T1000 (cell line): Measurements from ENCODE around the gene BDH1.
"Not testable (repeated sequence)": the region's sequence is repeated elsewhere in the genome, so short reads cannot be mapped to it uniquely, and the experiment has no call there.

Source experiments
- DNase-seq: peaks from one replicate; lab custom pipeline; 2025; ENCODE audit warnings: mixed read lengths; lab: John Stamatoyannopoulos, UW

BDH1 gene

GRCh38 chr3:197485143-197485542 is 70.6 kb downstream of the BDH1 start:
- DNase-seq, result no peak

- DNase-seq, result no peak
Measured at GRCh38 chr3:197484204-197484901, 71.4 kb downstream of the BDH1 start.

GRCh38 chr3:197482001-197482400 is 73.8 kb downstream of the BDH1 start:
- DNase-seq, result no peak

- DNase-seq, result no peak
Measured at GRCh38 chr3:197480320-197480719, 75.4 kb downstream of the BDH1 start.

GRCh38 chr3:197478746-197479668 is 76.8 kb downstream of the BDH1 start:
- DNase-seq, result peak; percentile 48

GRCh38 chr3:197477816-197478215 is 78.0 kb downstream of the BDH1 start:
- DNase-seq, result not testable (repeated sequence)

GRCh38 chr3:197475997-197476525 is 79.7 kb downstream of the BDH1 start:
- no peak for DNase-seq

GRCh38 chr3:197475514-197475913 is 80.3 kb downstream of the BDH1 start:
- DNase-seq, result no peak

- no peak for DNase-seq
Measured at GRCh38 chr3:197472151-197472550, 83.6 kb downstream of the BDH1 start.

- no peak for DNase-seq
Measured at GRCh38 chr3:197471221-197472010, 84.4 kb downstream of the BDH1 start.

- no peak for DNase-seq
Measured at GRCh38 chr3:197468866-197469382, 86.8 kb downstream of the BDH1 start.

- DNase-seq, result no peak
Measured at GRCh38 chr3:197468167-197468566, 87.6 kb downstream of the BDH1 start.

- no peak for DNase-seq
Measured at GRCh38 chr3:197466586-197467399, 89.0 kb downstream of the BDH1 start.

- DNase-seq, result no peak
Measured at GRCh38 chr3:197465996-197466549, 89.7 kb downstream of the BDH1 start.

GRCh38 chr3:197465197-197465995 is 90.4 kb downstream of the BDH1 start:
- no peak for DNase-seq

GRCh38 chr3:197464794-197465193 is 91.0 kb downstream of the BDH1 start:
- no peak for DNase-seq

- no peak for DNase-seq
Measured at GRCh38 chr3:197463279-197463678, 92.5 kb downstream of the BDH1 start.

- no peak for DNase-seq
Measured at GRCh38 chr3:197462808-197463207, 93.0 kb downstream of the BDH1 start.

- DNase-seq, result no peak
Measured at GRCh38 chr3:197460639-197461038, 95.1 kb downstream of the BDH1 start.

- DNase-seq, result no peak
Measured at GRCh38 chr3:197460002-197460401, 95.8 kb downstream of the BDH1 start.
